OCI-LY3 (cell line): ENCODE results near the gene BCL2L13.

Source experiments
- H2AFZ ChIP-seq: fragments of 200-600, 300-600 bp; shearing (Covaris generic); 2 replicates; pipeline ENCODE4 v1.6.0; 2014; ENCODE audit warnings: antibody characterized with exemption, low read depth, low read length
- H3K27ac ChIP-seq: fragments of 200-600, 300-600 bp; sonication (generic); 2 replicates; pipeline ENCODE4 v1.5.1; 2014; ENCODE audit warnings: mild to moderate bottlenecking, low read length, moderate library complexity, mixed read lengths
- H3K27me3 ChIP-seq: fragments of 200-600, 300-600 bp; sonication (generic); 2 replicates; pipeline ENCODE4 v1.6.1; 2014; ENCODE audit warnings: low read depth, low read length, mixed read lengths
- H3K36me3 ChIP-seq: fragments of 200-600, 300-600 bp; sonication (generic); replicated peaks from 2 replicates; pipeline ENCODE3; 2014; ENCODE audit warnings: low read depth, low read length, mixed read lengths
- H3K4me1 ChIP-seq: fragments of 300-600, 200-600 bp; sonication (generic); 2 replicates; pipeline ENCODE4 v1.6.1; 2014; ENCODE audit warnings: low read length, mixed read lengths
- H3K4me2 ChIP-seq: fragments of 200-600, 300-600 bp; sonication (generic); 2 replicates; pipeline ENCODE4 v1.6.1; 2014; ENCODE audit warnings: low read length, mixed read lengths
- H3K4me3 ChIP-seq: fragments of 300-600, 200-600 bp; sonication (generic); 2 replicates; pipeline ENCODE4 v1.5.1; 2014; ENCODE audit warnings: antibody characterized with exemption, mild to moderate bottlenecking, low read length, moderate library complexity
- H3K79me2 ChIP-seq: fragments of 300-600, 200-600 bp; shearing (Covaris generic); 2 replicates; pipeline ENCODE4 v1.6.1; 2014; ENCODE audit warnings: mild to moderate bottlenecking, low read length, mixed read lengths
- H3K9ac ChIP-seq: fragments of 300-600, 200-600 bp; shearing (Covaris generic); 2 replicates; pipeline ENCODE4 v1.6.0; 2014; ENCODE audit warnings: mild to moderate bottlenecking, low read length, moderate library complexity
- H3K9me3 ChIP-seq: fragments of 200-600, 300-600 bp; shearing (Covaris generic); 2 replicates; pipeline ENCODE4 v1.6.1; 2014; ENCODE audit warnings: low read length, mixed read lengths; ENCODE audit not compliant: insufficient read depth
- H4K20me1 ChIP-seq: fragments of 200-600, 300-600 bp; sonication (generic); 2 replicates; pipeline ENCODE4 v1.6.1; 2016; ENCODE audit warnings: low read length, mixed read lengths; ENCODE audit not compliant: insufficient read depth
- EZH2phosphoT487 ChIP-seq: fragments of 200-600 bp; shearing (Covaris generic); IDR thresholded peaks from 2 replicates; pipeline ENCODE4 v1.6.1; 2018; ENCODE audit warnings: antibody characterized with exemption, mixed run types, low read depth
- TF ChIP-seq, protein P1 (sequence below): fragments of 200-600, 300-600 bp; sonication (generic); IDR thresholded peaks from 2 replicates; pipeline ENCODE4 v1.5.1; 2014; ENCODE audit warnings: antibody characterized with exemption, low read length, low read depth

The BCL2L13 gene

DNA sequence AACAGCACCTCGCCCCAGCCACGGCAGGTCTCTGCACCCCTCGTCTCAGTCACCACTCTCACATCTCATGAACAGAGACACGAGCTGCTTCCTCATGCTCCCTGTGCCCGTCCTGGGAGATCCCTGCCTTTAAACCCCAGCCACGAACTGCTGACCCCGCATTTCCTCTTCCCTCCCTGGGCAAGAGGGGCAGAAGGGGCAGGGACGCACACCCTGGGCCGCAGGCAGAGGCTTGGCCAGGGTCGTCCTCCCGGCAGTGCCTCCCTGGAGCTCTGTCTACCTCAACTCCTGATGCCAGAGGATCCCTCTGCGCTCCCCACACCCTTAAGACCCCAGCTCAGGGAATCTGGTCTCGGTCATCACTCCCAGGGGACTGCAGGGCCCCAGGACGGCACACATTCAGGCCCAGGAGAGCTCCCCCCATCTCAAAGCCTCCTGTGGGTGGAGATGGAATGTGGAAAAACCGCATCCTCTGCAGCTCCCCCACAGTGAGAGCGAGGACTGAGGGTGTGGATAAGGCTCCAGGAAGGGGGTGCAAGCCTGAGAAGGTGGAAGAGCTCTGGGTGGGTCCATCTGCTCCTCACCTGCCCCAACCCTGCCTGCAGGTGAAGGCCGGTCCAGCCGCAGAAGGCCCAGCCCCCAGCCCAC is 134.5 kb downstream of the BCL2L13 start:
- H3K4me2 ChIP-seq, result peak overlapping the region; percentile 89
- peaks cover 44% of the 10 kb centered on the region for H3K36me3 ChIP-seq
- H4K20me1 ChIP-seq, result peaks cover 48% of the 10 kb centered on the region
- no peak overlapping the region for H2AFZ ChIP-seq
- peaks cover 75% of the 10 kb centered on the region for H3K79me2 ChIP-seq
- peak overlapping the region; percentile 77 for H3K27ac ChIP-seq
- H3K4me1 ChIP-seq, result peaks cover 65% of the 10 kb centered on the region
- no peaks in the 10 kb centered on the region for H3K27me3 ChIP-seq
- no peaks in the 10 kb centered on the region for H3K9me3 ChIP-seq
- TF ChIP-seq, protein P1, sequence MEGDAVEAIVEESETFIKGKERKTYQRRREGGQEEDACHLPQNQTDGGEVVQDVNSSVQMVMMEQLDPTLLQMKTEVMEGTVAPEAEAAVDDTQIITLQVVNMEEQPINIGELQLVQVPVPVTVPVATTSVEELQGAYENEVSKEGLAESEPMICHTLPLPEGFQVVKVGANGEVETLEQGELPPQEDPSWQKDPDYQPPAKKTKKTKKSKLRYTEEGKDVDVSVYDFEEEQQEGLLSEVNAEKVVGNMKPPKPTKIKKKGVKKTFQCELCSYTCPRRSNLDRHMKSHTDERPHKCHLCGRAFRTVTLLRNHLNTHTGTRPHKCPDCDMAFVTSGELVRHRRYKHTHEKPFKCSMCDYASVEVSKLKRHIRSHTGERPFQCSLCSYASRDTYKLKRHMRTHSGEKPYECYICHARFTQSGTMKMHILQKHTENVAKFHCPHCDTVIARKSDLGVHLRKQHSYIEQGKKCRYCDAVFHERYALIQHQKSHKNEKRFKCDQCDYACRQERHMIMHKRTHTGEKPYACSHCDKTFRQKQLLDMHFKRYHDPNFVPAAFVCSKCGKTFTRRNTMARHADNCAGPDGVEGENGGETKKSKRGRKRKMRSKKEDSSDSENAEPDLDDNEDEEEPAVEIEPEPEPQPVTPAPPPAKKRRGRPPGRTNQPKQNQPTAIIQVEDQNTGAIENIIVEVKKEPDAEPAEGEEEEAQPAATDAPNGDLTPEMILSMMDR, result no peak
- no peak for TF ChIP-seq EZH2phosphoT487
- H3K9ac ChIP-seq, result peak overlapping the region; percentile 92
- H3K4me3 ChIP-seq, result peak overlapping the region; percentile 79

DNA sequence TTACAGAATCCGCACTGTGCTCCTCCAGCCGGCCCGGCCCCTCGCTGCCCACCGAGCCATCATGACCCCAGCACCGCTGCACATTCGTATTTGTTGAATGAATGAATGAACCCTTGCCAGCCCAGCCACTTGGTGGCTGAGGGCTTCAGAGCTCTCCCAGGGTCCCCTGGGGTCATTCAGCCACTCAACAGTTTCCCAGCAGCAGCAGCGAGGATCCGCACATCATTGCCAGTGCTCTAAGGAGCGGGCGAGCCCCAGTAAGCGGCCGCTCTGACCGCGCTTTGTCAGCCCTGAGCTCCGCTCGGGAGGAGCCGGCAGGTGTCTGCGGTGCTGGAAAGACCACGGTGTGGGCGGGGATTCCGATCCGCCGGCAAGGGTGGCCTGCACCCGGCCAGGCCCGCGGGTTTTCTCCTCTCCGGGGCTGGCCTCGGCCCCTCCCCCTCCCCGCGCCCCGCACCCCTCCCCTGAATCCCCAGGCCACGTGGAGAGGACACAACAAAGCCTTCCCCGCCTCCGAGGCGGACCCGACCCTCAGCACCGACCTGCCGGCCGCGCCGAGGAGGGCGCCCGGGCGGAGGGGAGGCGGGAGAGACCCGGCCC is 135.1 kb downstream of the BCL2L13 start:
- no peak overlapping the region for H2AFZ ChIP-seq
- H3K27me3 ChIP-seq, result no peaks in the 10 kb centered on the region
- H3K36me3 ChIP-seq, result peaks cover 47% of the 10 kb centered on the region
- no peaks in the 10 kb centered on the region for H3K9me3 ChIP-seq
- TF ChIP-seq, protein P1, result no peak
- TF ChIP-seq EZH2phosphoT487, result no peak
- H3K79me2 ChIP-seq, result peaks cover 75% of the 10 kb centered on the region
- peak overlapping the region; percentile 92 for H3K9ac ChIP-seq
- peak overlapping the region; percentile 79 for H3K4me3 ChIP-seq
- peaks cover 43% of the 10 kb centered on the region for H4K20me1 ChIP-seq
- H3K27ac ChIP-seq, result peak overlapping the region; percentile 77
- peaks cover 67% of the 10 kb centered on the region for H3K4me1 ChIP-seq
- peak overlapping the region; percentile 89 for H3K4me2 ChIP-seq

- TF ChIP-seq EZH2phosphoT487, result no peak
- TF ChIP-seq, protein P1, result no peak
- Histone ChIP-seq H3K4me1 (peaks cover 70% of the 10 kb centered on the region), H3K36me3 (peaks cover 48% of the 10 kb centered on the region), H4K20me1 (peaks cover 39% of the 10 kb centered on the region), H3K27ac (peak within 1 kb of the TSS; percentile 77), H3K4me3 (peak within 1 kb of the TSS; percentile 79), H3K9me3 (no peaks in the 10 kb centered on the region), H3K4me2 (peak within 1 kb of the TSS; percentile 94), H3K27me3 (no peaks in the 10 kb centered on the region), H3K79me2 (peaks cover 75% of the 10 kb centered on the region), H3K9ac (peak within 1 kb of the TSS; percentile 92), H2AFZ (no peak within 1 kb of the TSS)
Observed at GRCh38 chr22:17774206-17774925, 135.8 kb downstream of the BCL2L13 start, which contains the start of gene BID. Gene BID (minus strand): TSS chr22:17774469. CDS start chr22:17750116, 24,353 bp downstream.

DNA sequence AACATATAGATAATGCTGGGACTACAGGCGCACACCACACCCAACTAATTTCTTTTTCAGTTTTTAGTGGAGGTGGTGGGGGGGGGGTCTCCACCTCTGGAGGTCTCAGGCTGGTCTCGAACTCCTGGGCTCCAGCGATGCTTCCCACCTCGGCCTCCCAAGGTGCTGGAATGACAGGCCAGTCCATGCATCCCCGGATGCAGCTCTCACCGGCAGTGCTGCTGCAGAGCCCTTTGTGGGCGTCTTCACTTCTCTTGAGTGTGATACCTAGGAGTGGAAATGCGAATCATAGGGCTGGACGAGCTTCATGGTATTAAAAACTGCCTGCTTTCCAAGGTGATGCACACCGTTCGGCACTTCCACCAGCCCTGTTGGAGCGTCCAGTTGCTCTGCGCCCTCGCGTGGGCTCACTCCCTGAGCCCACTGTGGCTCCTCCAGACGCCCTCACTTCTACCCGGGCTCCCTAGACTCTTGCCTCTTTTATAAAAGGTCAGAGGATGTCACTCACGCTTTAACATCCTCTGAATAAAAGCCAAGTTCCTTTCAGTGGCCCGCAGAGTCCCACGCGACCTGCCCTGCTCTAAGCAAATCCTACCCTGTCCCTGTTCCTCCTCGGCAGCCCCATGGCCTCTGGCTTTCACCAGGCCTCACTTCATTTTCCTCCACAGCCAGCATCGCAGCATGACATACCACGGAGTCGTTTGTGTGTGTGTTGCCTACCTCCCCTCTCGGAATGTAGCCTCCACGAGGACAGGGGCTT is 136.5 kb downstream of the BCL2L13 start:
- peak overlapping the region; percentile 49 for H3K27ac ChIP-seq
- H3K4me1 ChIP-seq, result peaks cover 70% of the 10 kb centered on the region
- no peak overlapping the region for H2AFZ ChIP-seq
- H3K79me2 ChIP-seq, result peaks cover 75% of the 10 kb centered on the region
- peak overlapping the region; percentile 94 for H3K4me2 ChIP-seq
- peak overlapping the region; percentile 84 for H3K9ac ChIP-seq
- peaks cover 47% of the 10 kb centered on the region for H3K36me3 ChIP-seq
- H3K9me3 ChIP-seq, result no peaks in the 10 kb centered on the region
- H3K27me3 ChIP-seq, result no peaks in the 10 kb centered on the region
- peaks cover 32% of the 10 kb centered on the region for H4K20me1 ChIP-seq
- peak overlapping the region; percentile 79 for H3K4me3 ChIP-seq
- TF ChIP-seq, protein P1, result no peak
- TF ChIP-seq EZH2phosphoT487, result no peak
